M059J (cell line): ENCODE data around the gene MAOB. TPM values are rescaled to one million over a fixed set of nuclear protein-coding genes. Genes with fewer than 3 reads are reported as not detected.
"Not testable (repeated sequence)": the region's sequence is repeated elsewhere in the genome, so short reads cannot be mapped to it uniquely, and the experiment has no call there.

Source experiments
- DNase-seq: peaks from one replicate; pipeline ENCODE4 v3.0.0-alpha.2; 2012; ENCODE audit warnings: low read depth
- total RNA-seq: library from RNA; depleted of rRNA; stranded (reverse); fragments of >200 nt; shearing (Covaris generic); gene quantifications from 2 replicates; pipeline ENCODE4 v1.2.3, GENCODE V29; 2014; rRNA removed

MAOB gene
- total RNA-seq, result 0.30 and 0.34 TPM in 2 replicates

DNA sequence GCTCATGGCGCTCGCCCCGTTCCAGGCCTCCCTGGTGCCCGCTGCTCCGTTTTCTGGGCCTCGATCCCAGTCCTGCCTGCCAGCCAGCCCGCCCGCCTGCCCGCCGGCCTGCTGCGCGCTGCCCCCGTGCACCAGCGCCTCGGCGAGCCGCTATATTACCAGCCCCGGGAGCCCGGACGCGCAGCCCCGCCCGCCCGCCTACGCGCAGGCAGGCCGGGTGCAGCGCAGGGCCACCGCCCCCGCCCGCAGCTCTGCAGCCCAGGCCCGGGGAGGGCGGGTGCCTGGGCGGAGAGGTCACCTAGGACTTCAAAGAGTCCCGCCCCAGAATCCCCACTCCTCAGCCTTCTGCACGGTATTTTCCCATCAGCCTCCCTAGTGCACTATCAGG lies at the start of gene MAOB:
TSS of gene MAOB (minus strand) at position 157 of the 388 bp plus-strand sequence. CDS start at position 6, 151 bp downstream.
- peak; percentile 19 for DNase-seq

DNA sequence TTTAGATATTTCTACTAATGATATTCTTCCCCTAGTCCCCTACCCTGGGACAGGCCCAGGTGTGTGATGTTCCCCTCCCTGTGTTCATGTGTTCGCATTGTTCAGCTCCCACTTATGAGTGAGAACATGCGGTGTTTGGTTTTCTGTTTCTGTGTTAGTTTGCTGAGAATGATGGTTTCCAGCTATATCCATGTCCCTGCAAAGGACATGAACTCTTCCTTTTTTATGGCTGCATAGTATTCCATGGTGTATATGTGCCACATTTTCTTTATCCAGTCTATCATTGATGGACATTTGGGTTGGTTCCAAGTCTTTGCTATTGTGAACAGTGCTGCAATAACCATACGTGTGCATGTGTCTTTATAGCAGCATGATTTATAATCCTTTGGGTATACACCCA lies 39.8 kb upstream of the MAOB start:
- DNase-seq, result not testable (repeated sequence)

DNA sequence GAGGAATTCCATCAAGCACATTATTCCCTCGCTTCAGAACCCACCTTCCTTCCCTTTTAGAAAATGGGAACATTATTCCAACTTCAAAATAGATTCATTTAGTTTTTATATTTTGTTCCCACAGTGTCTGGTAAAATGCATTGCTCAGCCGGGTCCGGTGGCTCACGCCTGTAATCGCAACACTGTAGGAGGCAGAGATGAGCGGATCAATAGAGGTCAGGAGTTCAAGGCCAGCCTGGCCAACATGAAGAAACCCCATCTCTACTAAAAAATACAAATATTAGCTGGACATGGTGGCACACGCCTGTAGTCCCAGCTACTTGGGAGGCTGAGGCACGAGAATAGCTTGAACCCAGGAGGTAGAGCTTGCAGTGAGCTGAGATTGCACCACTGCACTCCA lies 28.5 kb upstream of the MAOB start:
- not testable (repeated sequence) for DNase-seq

DNA sequence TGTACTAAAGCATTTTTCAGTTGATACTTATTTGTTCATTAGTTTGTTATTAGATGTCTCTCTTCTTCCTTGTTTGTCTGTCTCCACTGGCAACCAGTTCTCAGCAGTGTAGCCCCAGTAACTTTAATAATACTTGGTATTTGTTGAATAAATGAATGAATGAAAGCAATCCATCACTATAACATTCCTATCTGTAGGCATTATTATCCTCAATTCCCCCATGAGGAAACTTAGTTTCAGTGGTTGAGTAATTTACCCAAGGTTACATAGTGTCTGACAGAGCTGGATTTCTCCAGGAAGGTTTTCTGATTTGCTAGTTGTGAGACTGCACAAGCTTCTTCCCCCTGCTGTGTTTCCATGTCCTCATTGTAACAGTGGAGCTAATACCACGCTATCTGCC lies 27.8 kb upstream of the MAOB start:
- no peak for DNase-seq

DNA sequence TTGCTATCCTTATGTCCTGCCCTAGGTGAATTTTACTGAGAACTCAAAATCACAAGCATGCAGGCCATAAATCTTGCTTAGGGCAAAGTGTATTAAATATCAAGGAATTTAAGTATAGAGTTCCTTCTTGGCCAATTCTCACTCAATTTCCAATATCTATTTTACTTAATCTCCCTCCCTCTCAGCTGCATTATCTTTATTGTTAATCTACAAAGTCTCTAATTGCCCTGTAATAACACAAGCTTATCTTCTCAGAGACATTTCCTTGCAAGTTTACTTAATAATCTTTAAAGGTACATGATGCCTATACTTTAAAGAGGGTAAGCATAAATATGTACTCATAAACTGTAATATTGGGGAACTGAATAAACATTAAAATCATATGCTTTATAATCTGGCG lies 26.9 kb upstream of the MAOB start:
- DNase-seq, result no peak

DNA sequence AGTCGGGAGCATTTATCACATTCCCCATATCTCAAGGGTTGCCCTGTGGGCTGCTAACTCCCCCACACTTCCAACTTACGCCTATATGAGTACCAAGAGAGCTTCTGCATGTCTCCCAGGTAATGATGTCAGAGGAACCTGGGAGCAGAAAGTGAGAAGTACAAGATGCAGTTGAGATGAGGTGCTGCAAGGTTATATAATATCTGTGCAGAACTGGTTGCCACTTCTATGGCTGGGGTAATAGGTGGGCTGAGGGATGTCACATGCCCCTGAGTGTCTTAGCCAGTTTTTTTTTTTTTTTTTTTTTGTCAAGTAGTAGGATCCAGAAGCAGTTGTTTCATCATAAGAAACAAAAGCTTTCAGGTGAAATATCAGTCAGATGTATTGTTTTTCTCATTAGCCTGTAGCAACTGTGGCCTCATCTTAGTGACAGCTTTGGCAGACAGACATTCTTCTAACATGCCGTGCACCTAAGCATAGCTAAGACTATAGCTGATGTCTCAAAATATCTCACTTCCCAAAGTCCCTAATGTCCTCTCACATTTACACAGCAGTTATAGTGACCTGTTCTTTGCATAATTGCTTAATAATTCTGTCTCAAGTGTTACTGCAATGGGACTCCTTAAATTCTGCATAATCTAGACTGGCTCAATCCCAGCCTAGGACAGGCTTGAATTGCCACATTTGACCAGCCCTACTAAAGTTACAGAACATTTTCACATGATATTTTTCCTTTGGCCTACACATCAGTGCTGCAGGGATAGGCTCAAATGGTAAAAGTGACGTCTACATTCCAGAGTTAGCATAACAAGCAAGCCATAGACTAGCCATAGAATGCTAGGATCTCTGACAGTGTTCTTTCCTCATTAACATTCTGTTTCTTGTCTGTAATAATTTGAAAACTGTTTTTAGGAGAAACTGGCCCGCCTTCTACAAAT lies 17.9 kb upstream of the MAOB start:
- no peak for DNase-seq

DNA sequence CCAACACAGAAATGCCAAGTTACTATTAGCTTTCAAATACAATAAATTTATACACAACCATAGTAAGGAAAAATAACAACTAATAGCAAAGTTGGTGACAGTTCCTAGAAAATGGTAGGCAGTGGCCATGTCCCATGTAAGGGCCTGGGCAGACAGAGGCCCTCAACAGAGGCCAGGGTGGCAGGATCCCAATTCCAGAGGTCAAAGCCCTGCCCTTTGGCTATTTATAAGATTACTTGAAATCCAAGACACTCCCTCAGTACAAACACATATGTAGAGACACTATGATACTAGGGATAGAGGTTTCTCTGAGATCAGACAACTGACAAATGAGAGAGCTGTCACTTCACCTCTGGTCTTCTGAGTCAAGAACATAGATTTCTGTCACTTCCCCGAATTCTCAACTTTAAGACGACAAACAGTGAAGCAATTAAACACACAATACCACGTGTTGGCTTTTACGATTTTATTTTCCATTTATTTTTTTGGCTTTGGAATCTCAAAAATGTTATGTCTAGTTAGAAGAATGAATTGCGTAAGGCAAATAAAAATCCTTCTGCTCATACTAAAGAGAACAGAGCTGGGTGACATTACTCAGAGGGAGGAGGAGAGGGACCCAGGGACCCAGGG lies 16.3 kb upstream of the MAOB start:
- DNase-seq, result no peak

DNA sequence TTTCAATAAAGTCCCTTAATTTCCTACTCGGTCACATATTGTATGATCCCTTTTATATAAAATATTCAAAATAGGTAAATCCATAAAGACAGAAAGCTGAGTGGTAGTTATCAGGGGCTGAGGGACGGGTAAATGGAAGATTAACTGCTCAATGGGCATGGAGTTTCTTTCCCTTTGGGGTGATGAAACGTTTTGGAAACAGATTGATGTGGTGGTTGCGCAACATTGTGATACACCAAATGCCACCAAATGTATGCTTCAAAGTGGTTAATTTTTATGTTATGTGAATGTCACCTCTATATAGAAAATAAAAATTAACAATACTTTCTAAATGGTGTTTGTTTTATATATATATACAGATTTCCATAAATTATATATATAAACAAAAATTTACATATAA lies 15.0 kb upstream of the MAOB start:
- no peak for DNase-seq

DNA sequence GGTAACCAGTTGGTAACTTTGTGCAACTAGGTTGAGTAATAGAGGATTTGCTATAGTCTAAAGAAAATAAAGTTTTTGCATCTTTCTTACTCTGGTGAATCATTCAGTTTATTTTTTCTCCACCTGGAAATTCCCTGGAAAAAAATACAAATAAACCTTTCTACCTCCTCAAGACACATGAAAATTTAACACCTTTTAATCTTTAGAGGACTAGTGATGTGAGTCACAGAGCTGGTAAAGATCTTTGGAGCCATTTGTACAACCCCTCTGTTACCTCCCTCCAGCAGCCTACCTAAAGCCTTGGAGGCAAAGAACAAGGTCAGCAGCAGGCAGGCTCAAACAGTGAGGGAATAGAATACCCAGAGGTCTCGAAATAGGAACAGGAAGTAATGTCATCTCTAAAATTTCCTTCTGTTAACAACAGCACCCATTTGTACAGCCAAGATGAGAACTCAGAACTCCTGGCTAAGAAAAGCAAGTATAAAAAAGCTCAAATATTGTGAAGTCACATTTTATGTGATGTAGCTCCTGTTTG lies 10.2 kb upstream of the MAOB start:
- peak; percentile 19 for DNase-seq

DNA sequence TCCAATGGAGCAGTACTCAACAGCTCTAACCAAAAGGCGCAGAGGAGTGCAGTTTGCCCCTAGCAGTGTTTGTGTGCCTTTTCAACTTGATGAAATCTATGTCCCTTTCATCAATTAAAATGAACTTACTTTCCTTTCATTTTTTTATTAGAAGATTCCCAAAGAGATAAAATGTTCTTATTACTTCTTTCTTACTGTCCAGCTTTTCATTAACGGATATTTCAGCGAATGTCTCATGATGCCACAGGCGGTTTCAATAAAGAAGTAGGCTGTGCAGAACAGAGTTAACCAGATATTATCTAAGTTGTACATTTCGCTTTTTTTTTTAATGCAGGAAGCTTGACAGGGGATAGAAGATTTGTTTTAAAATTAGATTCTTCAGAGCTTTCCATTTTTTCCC lies 3.4 kb upstream of the MAOB start:
- DNase-seq, result no peak

DNA sequence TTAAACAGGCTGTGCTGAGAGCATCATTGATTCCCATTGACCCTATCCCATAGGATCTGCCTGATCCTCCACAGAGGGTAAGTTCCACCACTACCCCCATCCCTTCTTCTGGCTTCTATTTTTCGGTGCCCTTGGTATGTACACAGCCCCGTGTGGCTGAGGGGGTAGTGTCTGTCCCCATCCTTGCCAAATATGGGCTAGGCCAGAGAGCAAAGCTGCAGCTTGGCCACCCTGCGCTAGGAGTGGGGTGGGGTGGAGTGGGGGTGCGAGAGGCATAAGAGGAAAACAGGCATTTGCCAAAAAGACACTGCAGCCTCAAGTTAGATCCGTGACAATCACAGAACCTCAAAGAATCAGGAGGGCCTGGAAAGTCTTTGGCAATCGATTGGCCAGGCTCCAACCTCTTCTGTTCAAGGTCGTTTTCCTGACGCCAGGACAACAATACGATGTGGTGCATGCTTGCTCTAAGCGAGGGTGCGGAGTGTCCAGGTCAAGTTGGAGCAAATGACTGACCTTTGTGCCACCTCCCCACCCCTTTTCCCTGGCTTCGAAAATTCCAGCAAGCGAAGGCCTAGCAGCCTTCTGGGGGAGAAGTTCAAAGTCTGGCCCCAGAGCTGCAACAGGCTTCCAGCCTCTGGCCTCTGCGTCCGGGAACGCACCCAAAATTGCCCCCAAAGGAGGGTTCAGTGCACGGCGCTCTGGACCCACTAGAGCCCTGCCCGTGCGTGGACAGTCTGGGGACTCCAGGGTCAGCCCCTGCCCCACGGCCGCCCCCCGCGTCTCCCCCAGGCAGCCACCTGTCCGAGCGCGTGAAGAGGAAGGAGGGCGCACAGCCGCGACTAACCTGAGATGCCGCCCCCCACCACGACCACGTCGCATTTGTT lies 598 bp downstream of the MAOB start:
- no peak for DNase-seq

DNA sequence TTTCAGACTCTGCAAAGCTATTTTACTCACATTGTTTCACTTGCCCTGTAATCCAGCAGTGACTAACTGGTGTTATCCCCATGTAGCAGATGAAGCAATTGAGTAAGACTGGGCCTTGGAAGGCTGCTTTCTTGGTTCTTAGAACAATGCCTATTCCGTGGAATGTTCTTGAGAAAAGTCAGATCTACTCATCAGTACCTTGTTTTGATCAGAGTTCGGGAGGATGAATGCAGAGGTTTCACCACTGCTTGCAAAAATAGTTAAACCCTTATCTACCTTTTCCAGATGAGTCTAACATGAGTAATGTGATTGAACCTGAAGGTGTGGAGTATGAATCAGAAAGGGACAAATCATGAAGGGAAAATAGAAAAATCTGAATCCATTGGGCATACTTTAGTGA lies 1.8 kb downstream of the MAOB start:
- peak; percentile 9 for DNase-seq

DNA sequence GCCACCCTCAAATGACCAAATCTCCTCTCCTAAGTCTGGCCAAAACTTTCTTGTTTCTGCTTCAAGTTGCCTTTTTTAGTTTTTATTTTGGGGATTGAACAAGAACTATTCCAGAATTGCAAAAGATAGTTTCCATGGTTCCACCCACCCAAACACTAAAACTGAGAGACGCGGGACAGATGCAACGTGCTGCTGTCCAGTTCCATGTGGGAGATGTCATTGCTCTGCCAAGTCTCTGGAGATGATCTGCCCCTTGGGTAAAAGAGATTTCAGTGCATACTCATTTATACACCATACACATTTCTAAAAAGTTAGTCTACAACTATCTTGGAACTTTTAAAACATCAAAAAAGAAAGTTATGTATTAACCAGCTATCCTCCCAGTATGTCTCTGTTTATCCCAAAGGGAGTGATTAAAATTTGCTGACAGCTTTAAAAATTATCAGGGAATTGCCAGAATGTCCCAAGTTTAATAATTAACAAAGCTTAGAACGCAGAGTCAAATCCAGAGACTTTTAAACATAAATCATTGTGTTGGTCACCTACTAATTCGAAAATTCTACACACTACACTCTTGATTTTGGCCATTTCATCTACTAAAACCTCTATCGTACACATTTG lies 3.2 kb downstream of the MAOB start:
- DNase-seq, result no peak

DNA sequence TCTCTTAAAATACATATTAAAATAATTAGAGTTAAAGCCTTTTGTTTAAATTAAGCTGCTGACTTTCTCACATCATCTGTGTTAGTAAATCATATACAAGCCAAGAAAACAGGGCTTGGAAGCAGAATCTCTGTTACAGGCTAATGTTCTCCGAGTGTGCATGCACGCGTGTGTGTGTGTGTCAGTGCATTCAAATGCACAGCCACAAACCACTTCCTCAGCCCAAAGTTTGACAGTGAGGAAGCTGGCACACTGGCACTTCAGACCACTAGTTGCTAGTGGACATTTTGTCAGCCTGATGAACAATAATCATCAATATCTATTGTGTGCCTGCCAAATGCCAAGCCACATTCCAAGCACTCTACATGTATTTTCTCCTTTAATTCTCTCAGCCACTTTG lies 5.6 kb downstream of the MAOB start:
- no peak for DNase-seq

DNA sequence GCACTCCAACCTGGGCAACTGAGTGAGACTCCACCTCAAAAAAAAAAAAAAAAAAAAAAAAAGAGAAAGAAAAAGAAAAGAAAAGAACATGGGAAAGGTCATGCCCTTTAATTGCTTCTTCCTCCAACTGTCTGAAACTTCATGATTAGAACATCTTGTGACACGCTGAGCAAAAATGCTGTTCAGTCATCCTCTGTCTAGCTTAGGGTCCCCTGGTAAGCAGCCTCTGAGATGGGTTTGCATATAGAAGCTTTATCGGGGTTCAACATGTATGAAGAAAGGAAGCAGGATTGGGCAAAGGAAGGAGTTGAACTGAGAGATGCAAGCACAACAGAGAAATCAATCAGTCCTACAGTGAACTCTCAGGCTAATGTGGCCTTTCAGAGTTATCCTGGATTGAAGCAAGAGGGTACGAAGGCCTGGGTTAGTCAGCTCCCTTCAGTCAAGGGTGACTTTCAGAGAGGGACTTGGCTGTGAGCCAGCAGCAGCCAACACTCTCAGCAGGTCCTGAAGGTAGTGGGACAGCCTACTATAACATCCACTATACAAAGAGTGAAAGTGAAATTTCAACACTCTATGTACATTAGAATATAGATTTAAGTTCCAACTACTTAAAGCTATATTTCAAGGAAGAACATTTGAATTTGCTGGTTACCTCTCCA lies 11.4 kb downstream of the MAOB start:
- DNase-seq, result peak; percentile 21

DNA sequence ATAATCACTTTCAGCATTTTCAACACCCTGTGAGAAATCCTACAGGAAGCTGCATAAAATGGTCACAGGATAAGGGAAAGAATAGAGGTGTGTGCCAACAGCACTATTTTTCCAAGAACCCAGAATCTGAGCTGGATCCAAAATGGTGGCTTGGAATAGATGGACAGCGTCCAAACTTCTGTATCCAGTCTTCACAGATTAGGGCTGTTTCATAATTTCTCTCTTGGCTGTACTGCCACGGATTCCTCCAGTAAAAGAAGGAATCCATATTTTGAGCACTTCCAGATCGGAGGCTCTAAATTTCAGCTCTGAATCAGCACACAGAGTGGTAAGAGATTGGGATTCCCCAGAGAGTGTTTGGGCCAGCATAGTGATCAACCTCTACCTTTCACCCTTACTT lies 12.2 kb downstream of the MAOB start:
- DNase-seq, result no peak

DNA sequence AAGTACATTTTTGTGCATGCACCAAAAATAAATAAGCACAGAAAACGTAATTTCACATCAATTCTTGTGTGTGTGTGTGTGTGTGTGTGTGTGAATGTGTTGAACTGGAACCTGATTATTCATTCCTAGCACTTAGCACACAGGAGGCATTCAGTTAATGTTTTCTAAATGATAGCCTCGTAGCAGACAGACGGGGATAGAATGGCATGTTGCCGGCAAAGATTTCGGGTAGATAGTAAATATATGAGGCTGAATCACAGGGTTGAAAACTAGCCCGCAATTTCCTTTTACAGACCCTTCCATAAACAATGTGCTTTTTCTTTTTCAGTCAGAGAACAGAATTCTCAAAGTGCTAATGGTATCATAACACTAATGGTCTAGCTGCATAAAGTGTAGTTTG lies 13.5 kb downstream of the MAOB start:
- peak; percentile 68 for DNase-seq

DNA sequence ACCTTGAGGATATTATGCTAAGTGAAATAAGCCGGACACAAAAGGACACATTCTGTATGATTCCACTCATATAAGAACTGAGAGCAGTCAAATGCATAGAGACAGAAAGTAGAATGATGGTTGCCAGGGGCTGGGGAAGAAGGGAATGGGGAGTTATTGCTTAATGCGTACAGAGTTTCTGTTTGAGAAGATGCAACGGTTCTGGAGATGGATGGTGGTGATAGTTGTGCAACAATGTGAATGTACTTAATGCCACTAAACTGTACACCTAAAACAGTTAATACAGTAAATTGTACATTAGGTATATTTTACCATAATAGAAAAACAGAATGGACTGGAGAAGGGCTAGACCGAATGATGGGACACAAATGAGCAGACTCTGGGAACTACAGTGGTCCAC lies 15.8 kb downstream of the MAOB start:
- no peak for DNase-seq

DNA sequence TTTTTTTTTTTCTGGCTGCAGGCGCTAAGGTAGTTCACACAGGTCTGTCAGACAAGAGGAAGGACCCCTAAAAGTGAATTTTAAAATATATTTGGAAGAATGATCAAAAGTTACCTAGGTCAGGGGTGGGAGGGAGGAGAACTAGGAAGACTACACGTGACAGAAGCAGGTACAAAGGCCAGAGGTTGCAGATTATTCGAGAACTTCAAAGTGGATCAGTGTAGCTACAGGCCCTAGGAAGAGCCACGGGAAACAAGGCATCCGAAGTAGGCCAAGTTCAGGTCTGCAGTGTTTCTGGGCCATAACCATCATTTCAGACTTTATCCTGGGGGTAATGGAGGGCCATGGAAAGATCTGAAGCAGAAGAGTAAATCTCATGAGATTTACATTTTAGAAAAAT lies 16.5 kb downstream of the MAOB start:
- DNase-seq, result no peak

DNA sequence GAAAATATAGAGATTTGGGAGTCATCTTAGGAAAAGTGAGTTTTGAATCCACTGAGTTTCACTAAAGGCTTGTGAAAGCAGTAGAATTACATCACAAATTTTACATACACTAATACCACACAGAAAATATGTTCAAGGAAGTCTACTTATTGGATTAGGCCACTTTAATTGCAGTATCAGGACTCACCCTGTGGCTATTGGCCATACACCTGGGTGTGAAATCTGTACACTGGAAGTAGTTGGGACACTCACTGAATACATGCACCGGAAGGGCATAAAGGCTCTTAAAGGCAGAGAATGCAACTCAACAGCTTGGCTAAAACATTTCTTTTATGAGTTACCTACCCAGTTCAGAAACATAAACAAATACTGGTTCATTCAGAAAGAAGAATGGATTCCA lies 19.8 kb downstream of the MAOB start:
- peak; percentile 26 for DNase-seq

DNA sequence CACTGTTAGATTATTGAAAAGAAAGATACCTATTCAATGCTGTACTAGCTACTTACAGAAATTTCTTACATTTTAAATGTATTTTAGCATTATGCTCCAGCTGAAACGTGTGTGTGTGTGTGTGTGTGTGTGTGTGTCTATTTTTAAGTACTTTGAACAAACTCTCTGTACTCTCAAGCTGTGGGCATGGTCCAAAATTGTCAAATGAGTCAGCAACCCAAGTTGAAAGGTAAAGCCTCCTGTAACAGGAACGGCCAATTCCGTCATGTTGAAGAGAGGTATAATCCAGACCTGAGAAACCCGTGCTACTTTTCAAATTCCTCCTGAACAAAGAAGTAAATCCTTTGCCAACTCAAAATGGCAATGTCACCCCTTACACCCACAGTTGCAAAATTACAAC lies 20.5 kb downstream of the MAOB start:
- DNase-seq, result peak; percentile 37
